NCI-H345 treated with DMSO at 0.1 percent for 48 hours (cell line): ENCODE results near the gene NWD2.
A peak's percentile ranks its signal among the peaks of the same experiment; 100 is the strongest.
"Not testable (repeated sequence)": the region's sequence is repeated elsewhere in the genome, so short reads cannot be mapped to it uniquely, and the experiment has no call there.

Experiments used
- DNase-seq: peaks from one replicate; lab custom pipeline; 2025; ENCODE audit not compliant: unreplicated experiment; lab: John Stamatoyannopoulos, UW

The NWD2 gene

DNA sequence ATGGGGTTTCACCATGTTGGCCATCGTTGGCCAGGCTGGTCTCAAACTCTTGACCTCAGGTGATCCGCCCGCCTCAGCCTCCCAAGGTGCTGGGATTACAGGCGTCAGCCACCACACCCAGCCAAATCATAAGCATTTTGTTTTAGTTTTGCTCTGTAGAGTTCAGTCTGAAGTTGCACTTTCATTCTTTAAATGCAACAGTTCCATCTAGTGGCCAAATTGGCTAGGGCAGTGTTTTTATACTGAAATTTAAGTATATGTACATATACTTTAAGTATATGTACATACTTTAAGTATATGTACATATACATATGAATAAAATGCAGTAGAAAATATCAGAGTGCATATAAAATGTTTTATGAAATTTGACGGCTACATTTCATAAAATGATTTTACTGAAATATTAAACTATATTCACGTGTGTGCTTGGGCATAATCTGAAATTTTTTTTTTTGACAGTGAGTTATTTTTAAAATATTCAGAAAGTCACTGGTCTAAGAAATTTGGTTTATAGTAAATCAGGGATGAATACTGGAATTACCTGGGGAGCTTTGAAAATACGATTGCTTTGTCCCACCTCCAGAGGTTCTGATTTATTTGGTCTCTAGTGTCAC, 145.5 kb downstream of the NWD2 start:
- peak; percentile 9 for DNase-seq

DNA sequence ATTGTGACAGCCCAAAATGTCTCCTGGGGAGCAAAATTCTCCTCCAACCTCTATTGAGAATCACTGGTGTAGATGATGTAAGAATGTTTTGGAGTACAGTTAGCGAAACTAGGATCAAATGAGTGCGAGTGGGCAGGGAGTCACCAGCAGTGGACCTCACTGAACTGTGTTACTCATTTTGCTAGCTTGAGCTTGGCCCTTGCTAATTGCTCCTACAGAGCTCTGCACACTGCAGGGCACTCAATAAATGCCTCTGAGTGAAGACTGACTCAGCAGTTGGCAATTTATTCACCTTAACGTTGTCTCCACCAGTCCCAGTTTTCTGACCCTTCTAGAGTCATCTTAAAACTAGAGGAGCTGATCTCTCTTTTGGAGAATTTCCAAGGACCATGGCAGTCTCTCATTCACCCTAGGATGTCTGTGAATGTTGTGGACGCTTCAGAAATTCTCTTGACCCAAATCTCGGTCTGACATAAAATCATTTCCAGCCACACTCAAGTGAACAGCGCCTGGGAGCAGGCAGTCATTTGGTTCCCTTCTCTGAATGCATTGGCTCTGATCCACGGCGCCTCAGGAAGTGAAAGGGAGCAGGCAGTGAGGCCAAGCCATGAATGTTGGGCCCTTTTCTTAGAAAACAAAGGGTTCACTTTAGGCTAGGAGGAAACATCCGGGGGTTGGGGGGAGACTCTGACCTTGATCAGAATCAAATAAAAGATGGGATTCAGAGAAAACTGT, 148.1 kb downstream of the NWD2 start:
- no peak for DNase-seq

DNA sequence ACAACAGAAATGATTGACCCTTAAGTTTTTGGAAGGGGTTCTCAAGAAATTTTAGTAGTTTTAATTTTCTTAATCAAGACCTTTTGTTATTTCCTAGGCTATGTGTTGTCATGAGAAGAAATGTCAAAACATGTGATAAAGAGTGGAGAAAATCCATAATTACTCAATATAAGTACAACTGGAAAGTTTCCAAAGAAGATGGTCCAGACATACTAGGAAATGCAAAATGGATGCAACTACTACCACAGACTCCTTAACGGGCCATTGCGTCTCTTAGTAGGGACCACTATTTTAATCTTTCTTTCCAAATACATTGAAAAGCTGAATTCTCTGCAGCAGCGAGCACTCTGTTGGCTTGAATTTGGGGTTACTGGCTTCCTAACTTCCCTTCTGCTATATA, 148.8 kb downstream of the NWD2 start:
- DNase-seq, result no peak

DNA sequence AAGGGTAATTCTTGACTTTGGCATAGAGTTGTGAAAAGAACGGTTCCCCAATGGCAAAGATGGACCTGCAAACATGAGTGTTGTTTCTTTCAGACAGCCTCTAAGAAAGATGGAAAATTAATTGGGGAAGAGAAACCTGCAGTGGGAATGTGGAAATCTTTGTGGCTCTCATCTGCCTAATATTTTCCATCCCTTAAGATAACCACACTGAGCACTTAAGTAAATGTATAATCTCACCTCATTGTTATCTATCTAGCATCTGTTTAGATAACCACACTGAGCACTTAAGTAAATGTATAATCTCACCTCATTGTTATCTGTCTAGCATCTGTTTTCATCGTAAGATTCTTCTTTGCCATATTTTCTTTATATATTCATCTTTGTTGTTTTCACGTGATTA, 149.3 kb downstream of the NWD2 start:
- DNase-seq, result no peak

DNA sequence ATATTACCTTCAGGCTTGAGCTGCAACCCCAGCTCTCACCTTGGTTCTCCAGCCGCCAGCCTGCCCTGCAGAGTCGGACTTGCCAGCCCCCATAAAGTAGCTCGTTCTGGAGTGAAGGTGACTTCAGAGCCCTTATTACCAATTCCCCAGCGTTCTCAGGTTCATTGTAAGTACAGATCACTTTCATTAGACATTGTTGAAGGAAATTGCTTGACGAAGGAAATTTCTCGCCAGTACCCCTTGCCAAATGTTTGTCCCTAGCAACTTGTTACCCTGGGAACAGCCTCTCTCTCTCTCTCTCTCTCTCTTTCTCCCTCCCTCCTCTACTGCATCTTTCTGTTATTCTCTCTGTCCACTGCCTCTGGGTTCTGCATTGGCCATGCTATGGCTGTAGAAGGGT, 153.0 kb downstream of the NWD2 start:
- no peak for DNase-seq

DNA sequence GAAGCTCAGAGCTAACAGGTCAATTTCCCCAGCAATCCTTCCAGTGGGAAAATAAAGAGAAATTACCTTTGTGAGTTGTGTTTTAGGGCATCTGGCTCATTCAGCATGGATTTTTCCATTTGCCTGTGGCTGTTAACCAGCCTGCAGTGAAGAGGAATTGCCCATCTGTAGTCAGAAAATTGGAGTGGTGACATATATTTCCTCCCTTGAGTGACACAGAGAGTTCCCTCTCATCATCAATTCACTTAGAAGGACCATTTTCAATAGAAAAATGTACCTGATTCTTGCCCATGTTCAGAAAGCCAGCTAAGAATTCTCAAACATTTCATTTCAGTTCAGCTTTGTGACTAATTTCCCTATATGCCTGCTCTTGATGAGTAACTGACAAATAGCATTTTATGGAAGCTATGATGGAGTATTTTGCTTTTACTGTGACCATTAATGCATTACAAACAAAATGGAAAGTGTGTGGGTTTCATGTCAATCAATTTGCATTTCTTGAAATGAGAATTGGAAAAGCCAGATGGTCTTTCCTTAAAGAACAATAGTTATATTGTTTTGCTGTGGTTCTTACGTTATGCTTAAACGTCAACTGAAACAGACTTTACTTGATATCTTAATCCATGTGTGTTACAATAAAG, 155.8 kb downstream of the NWD2 start:
- DNase-seq, result no peak

DNA sequence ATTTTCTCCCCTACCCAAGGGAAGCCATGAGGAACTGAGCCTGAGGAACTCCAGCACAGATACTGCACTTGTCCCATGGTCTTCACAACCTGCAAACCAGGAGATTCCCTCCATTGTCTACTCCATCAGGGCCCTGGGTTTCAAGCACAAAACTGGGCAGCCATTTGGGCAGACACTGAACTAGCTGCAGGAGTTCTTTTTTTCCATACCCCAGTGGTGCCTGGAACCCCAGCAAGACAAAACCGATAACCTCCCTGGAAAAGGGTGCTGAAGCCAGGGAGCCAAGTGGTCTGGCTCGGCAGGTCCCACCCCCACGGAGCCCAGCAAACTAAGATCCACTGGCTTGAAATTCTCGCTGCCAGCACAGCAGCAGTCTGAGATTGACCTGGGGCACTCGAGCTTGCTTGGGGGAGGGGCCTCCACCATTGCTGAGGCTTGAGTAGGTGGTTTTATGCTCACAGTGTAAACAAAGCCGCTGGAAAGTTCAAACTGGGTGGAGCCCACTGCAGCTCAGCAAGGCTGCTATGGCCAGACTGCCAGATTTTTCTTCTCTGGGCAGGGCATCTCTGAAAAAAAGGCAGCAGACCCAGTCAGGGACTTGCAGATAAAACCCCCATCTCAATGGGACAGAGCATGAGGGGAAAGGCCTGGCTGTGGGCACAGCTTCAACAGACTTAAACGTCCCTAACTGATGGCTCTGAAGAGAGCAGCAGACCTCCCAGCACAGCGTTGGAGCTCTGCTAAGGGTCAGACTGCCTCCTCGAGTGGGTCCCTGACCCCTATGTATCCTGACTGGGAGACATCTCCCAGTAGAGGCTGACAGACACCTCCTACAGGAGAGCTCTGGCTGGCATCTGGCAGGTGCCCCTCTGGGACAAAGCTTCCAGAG, 163.6 kb downstream of the NWD2 start:
- DNase-seq, result not testable (repeated sequence)

DNA sequence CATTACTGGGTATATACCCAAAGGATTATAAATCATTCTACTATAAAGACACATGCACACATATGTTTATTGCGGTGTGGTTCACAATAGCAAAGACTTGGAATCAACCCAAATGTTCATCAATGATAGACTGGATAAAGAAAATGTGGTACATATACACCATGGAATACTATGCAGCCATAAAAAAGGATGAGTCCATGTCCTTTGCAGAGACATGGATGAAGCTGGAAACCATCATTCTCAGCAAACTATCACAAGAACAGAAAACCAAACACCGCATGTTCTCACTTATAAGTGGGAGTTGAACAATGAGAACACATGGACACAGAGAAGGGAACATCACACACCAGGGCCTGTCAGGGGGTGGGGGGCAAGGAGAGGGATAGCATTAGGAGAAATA, 169.1 kb downstream of the NWD2 start:
- DNase-seq, result not testable (repeated sequence)

DNA sequence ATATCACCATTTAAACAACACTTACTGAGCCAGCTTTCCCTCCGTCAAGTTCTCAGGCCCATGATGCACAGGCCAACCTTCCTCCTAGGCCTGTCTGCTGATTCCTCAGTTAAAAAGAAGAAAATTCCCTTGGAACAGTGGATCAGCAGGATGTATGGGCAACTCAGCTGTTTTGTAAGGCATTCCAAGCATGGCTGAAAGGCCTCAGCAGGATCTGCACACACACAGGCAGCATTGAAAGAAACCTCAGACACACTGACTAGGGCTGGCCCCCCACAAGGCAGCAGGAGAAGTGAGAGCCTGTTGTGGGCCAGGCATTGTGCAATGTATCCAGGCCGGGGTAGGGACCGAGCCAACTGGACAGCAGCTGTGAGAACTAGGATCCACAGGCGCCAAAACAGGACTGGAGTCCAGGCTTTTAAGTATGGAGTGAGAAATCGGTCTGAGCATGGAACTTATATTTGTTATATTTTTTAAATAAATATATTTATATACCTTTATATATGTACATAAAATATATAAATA, 171.4 kb downstream of the NWD2 start:
- DNase-seq, result no peak

DNA sequence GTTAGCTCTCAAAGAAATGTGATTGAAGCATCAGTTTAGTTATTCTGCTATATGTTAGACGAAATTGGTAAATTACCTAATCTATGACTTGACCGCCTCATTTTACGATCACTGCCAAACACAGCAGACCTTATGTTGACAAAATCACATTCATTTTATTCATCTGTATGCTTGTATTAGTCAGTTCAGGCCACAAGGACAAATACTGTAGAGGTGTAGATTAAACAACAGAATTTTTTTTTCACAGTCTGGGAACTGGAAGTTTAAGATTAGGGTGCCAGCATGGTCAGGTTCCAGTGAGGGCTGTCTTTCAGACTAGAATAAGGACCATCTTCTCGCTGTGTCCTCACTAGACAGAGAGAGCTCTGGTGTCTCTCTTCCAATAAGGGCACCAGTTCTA, 177.1 kb downstream of the NWD2 start:
- DNase-seq, result no peak

DNA sequence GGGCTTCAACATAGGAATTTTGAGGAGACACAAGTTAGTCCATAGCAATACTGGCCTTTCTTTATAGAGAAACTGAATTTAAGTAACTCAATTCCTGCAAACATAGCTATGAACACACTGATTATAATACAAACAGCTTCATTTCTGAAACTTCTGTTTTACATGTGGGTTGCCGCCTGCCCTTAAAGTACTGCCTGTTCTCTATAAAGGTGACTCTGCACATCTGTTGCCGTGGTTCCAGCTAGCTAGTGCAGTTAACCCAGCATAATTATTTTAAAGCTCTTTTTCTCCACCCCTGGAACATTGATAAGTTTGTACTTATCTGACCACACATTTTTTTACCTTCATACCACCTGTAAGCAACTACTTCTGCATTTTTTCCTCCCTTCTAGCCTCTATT, 177.6 kb downstream of the NWD2 start:
- DNase-seq, result no peak

DNA sequence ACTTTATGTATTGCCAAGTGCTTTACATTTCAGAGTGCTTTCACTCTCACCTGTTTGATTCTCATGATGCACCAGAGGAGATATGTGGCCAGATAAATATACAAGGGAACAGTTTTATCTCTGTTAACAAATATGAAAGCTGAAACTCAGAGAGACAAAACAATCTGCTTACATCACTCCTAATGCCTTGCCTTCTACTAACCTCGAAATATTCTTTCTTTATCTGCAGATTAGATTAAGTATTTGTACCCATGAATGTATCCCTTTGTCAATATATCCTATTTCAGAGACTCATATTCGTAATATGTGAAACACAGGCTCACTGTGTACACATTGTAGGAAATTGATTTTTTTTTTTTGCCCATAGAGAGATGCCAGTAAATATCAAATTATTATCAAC, 178.1 kb downstream of the NWD2 start:
- DNase-seq, result no peak

DNA sequence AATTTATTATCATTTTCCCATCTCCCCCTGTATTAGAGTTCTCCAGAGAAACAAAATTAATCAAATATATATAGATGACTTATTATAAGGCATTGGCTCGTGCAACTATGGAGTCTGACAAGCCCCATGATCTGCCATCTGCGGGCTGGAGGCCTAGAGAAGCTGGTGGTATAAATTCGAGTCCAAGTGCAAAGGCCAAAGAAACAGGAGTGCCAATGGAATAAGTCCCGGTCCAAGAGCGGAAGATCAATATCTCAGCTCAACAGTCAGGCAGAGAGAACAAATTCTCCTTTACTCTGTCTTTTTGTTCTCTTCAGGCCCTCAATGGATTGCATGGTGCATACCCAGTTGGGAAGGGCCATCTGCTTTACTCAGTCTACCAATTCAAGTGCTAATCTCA, 178.8 kb downstream of the NWD2 start:
- DNase-seq, result no peak

DNA sequence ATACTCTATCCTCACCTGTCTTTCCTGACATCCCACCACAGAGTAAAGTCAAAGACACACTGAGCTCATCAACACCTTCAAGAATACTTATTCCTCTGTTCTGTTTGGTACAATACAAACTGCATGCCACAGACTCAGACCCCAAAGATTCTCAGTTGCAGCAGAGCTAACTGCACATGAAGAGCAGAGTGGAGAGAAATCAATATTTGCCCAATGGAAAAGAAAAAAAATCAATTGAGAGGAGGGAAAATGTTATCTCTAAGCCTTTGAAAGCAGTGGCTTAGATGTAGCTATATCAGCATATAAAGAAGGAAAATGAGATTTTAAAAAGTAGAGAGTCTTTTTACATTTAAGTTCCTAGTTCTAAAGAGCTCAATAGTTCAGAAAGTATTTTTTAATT, 180.2 kb downstream of the NWD2 start:
- DNase-seq, result no peak

DNA sequence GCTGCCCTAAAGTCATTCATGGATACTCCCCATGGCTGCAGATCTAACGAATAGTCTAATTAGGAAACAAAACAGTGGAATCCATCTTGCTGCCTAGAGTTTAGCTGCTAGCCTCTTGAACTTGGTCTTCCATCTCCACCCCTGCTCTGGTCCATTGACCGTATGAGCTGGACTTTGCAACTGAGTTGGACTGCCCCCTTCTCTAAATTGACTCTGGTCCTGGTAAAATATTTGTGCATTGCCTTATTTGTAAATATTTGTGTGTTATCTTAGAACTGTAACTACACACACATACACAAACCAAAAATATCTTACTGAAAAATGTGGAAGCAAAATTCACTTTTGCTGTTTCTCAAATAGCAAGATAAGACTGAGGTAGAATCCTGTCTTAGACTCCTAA, 181.3 kb downstream of the NWD2 start:
- no peak for DNase-seq

DNA sequence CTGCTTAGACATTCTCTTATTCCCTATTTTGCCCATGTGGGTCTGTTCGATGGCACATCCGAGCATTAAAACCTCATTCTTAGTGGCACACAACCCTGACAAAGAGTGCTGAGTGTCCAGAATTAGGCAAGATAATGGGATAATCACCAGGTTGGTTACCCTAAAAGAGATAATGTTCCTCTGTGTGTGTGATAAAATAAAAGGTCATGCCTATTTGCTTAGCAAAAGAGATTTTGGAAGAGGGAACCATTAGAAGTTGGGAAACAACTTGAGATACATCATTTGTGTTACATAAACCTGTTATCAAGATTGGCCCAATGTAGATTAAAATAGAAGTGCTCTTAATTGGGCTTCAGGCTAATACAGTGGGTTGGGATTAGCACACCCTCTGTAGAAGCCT, 182.7 kb downstream of the NWD2 start:
- no peak for DNase-seq

DNA sequence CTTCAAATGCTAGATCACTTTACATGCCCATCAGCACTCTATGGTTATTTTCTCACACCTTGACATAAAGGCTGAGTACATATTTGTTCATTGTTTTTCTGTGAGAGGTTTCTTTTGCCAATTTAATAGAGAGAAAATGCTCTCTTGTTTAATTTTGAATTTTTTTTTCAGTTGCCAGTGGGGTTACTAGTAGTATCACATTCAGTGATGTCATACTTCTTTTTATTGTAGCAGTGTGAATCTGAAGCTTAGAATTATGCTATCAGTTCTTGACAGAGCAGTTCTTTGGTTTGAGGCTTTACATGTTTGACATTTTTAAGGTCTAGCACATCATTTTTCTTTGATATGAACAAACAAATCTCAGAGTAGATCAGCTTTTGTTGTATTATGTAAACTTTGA, 185.4 kb downstream of the NWD2 start:
- DNase-seq, result no peak

DNA sequence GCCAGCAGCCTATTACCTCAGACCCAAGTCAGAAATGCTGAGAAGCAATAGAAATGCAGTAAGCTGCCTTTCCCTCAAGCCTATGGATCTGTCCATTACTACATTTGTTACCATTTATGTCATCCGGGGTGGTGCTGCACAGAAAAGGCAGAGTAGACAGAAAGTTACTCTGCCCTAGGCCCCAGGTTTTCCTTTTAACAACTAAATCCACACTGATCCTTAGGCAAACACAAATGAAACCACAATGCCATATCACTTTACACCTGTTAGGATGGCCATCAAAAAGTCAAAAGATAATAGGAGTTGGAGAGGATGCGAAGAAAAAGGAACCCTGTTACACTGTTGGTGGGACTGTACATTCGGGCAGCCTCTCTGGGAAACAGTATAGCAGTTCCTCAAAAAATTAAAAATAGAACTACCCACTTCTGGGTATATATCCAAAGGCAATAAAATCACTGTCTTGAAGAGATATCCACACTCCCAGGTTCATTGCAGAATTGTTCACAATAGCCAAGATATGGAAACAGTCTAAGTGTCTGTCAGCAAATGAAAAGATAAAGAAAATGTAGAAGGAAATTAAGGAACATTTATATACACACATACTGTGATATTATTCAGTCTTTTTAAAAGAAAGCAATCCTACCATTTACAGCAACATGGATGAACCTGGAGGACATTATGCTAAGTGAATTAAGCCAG, 186.3 kb downstream of the NWD2 start:
- DNase-seq, result no peak

DNA sequence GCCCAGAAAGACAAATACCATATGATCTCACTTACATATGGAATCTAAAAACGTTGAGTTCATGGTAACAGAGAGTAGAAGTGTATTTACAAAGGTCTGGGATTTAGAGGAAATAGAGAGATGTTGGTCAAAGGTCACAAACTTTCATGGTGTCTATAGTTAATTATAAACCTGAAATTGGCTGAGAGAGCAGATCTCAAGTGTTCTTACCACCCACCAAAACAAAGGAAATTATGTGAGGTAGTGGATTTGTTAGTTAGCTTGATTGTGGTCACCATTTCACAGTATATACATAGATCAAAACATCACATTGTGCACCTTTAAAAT, 186.8 kb downstream of the NWD2 start:
- no peak for DNase-seq

DNA sequence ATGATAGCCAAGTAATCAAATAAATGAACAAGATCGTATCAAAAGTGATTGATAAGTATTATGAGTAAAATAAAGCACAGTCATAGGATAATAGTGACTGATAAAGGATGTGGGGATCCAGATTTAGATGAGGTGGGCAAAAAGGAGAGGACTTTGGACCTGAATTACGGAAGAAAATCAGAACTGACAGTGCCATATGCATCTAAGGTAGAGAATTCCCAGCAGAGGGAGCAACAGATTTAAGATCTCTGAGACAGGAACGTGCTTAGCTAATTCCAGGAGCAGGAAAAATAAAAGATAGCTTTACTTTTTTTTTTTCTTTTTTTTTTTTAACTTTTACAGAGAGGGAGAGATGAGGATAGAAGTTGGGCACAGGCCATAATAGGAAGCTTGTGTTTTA, 189.9 kb downstream of the NWD2 start:
- no peak for DNase-seq

DNA sequence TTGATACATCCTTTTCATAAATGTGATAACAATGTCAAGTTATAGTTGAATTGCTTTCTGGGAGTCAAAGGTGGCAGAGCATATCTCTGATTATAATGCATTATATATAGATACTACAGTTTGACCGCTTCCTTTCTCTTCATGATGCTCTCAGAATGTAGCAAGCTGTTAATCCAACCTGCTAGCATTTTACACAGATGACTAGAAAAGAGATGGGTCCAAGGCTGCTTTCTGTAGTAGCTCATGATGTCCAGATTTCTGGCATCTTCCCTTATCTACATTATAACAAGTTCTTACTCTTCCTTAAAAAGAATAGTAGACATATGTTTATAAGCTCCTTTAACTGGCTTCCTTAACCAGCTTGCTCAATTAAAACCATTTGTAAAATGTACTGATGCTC, 192.0 kb downstream of the NWD2 start:
- no peak for DNase-seq
